Measurements from ENCODE around the gene MAST4.

Gene MAST4

DNA sequence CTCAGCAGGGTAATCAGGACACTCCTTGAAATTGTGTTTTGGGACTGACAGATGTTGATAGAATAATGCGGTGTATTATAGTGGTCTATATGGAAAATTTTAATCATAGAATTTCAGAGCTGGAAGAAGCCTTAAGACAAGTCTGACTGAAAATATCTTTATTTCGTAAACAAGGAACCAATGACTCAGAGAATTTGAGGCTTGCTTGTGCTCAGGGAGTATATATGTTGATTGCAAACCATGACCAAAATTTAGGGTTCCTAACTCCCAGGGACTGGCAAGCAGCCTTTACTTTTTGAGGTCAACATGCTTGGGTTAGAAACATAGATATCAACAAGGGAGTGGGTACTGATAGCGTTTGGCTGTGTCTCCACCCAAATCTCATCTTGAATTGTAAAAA is 313.2 kb downstream of the MAST4 start:
- DNase-seq (ENCODE audit: low spot score): no peak

DNA sequence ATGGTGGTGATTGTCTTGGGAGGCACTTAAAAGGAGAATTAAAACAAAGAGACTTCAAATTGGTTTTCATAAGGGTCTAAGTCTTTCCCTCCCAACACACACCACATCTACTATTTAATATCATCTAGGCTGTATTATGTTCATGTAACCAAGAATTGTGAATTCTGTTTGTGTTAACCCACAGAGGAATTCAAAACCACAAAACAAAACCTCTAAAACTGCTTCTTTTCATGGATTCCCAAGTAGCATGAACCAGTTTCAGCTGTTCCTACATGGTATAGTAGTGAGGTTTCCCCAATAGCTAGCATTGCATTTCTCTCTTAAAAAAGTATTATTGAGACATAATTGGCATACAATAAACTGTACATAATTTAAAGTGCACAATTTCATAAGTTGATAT is 316.6 kb downstream of the MAST4 start:
- no peak for DNase-seq (ENCODE audit: low spot score)

DNA sequence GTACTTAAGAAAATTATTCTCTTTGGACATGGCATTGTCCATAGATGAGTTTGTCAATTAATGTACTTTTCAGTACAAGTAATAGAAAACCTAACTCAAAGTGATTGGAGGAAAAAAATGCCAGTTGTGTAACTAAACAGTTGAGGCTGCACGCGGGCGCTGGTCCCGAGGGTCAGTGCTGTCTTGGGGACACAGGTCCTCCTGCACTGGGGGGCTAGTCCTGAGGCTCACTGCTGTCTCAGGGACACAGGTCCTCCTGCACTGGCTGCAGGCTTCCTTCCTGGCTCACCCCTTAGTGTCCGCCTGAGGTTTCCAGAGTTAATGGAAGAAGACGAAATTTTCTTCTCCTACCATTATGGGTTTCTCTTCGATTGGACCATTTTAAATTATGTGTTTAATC is 319.3 kb downstream of the MAST4 start:
- DNase-seq (ENCODE audit: low spot score): no peak

DNA sequence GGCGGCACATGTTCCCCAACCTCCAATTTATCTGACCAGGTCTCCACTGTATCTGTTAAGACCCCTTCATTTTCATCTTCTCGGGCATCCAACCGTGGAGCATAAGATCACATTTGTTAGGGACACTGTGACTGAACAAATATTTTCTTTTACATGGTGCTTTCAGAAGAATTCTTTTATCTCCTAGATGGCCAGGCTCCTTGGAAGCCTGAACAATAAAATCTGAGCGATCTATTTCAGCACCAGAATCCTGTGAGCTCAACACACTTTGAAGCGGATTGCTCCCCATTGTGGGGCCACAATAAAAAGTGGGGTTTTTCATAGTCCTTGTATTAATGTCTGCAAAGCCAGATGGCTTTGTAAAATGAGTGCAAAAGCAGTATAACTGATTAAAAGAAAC is 326.7 kb downstream of the MAST4 start:
- DNase-seq (ENCODE audit: low spot score): no peak

DNA sequence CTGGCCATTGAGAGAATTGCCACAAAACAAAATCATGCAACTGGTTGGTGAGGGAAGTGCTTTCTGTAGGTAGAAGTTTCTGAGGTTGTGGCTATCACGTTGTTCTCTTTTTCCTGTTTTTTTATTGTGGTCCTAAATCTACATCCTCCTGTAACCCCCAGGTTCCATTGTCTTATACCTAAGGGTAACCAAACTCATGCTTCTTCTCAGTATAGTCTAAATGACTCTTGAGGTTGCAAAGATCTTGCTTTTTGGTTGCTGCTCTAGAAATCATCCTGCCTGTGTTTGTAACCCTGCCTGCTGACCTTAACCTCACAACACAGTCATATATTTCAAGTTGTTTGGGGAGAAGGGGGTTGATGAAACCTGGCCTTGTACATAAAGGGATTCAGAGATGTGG is 327.3 kb downstream of the MAST4 start:
- no peak for DNase-seq (ENCODE audit: low spot score)

DNA sequence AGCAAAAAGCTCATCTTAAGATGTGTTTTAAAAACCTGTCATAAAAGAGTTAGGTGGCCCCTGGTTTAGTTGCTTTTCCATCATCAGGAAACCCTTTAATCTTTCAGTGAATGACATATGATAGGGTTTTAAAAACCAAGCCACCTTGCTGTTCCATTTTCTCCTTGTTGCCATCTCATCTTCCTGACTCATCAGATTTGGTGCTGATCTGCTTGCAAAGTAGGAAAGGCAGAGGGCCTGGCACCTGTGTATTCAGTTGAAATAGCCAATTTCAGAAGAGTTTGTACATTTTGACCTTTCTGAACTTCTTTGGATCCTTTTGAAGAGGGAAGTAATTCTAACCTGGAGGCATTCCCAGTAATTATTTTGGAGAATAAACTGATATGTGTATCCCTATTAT is 327.7 kb downstream of the MAST4 start:
- DNase-seq (ENCODE audit: low spot score): no peak

DNA sequence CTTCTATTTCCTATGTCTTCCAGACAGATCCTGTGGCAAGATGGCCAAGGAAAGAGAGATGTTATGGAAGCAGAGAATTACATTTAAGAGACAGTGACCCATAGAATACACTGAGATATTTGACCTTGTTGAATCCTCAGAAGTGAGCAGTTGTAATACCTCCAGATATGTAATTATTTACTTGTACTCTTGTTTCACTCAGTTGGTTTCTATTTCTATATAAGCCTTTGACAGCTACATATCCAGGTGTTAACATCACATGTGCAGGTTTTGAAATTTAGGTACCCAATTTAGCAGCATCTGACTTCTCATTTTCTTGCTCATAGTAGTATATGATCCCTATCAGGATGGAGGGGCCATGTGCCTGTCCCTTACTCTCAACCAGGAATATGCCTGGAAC is 330.9 kb downstream of the MAST4 start:
- DNase-seq (ENCODE audit: low spot score): no peak

DNA sequence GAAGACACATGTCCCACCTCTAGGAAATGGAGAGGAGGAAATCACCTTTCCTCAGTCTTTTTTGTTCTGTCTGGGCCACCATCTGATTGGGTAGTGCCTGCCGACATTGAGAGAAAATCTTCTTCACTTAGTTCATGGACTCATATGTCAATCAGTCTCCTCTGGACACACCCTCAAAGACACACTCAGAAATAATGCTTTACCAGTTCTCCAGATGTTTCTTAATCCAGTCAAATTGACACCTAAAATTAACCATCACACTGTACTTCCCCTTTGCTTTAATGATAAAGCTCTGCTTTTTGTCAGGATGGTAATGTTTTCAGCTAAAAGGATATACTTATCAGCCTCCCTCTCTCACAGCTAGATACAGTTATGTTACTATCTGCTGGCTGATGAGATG is 333.1 kb downstream of the MAST4 start:
- DNase-seq (ENCODE audit: low spot score): no peak

DNA sequence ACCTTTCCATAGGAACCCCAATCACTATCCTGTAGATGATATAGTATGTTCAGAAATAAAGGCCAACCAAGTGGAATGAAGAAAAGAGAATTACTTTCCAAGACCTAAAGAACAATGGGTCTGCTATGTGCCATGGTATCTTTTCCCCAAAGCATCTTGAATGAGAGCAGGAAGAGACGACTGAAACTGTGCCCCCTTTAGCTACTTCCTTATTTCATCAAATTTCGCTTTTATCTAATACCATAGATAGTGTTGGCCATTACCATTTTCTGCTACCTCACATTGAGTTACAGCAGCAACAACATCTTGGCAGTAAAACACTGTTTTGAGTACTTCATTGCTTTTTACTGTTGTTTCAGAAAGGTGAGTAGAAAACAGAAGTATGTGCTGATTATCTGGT is 333.8 kb downstream of the MAST4 start:
- no peak for DNase-seq (ENCODE audit: low spot score)

DNA sequence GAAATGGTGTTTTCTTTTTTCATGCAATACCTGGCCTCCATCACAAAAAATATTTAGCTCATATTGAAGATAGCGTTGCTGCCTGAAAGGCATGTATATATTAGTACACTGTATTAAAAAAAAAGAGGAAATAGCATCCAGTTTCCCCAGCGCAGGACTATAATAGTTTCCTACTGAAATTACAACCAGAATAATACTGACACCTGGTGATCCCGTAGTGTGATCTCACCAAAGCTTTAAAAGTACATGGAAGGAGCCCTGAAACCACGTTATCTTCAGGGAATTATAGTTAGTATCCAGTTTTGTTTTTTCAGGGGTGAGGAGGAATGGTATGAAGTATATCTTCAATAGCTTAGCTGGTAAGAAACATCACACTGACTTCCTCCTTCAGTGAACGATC is 335.5 kb downstream of the MAST4 start:
- DNase-seq (ENCODE audit: low spot score): no peak

DNA sequence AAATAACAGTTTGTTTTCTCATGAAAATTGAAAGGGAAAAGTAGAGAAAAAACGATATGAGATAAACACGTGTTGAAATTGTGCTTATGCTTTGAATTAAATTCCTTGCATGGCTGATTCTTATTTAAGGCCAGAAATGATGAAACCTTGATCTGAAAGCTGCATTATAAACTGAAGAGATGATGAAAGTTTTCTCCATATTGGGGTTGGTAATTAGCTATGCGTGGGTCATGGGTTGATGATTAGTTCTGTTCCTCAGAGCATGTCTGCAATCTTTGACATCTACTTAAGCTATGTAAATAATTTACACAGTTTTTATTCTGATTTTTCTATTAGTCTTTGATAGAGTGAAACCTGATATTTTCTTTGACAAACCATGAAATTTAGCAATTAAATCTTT is 336.3 kb downstream of the MAST4 start:
- DNase-seq (ENCODE audit: low spot score): no peak

DNA sequence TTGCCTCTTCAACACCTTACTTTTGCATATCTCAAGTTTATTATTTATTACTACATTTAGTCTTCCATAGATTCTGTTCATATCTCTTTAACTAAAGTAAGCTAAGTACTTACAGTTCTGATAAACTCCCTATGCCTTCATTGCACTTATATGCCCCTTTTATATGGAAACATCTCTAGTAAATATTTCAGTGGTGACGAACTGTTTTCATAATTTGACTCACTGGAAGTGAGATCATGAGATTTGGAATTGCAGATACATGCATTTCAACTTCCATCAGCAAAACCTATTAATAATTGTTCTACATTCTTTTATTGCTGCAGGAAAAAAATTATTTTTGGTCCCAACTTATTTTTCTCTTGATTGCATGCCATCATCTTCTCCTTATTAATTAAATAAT is 336.9 kb downstream of the MAST4 start:
- DNase-seq (ENCODE audit: low spot score): no peak

DNA sequence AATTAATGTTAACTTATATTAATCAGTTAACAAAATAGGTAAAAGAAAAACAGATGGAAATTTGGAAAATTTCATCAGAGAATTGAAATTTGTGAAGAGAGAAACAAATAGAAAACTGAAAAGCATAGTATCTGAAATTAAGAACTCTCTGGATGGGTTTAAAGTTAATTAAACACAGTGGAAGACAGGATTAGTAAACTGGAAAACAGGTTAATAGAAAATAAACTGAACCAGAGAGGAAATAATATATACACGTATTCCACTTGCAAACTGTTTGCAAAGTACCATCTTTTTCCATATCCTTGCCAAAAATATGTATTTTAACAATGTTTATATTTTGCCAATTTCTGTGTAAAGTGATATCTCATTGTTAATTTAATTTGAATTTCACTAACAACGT is 342.9 kb downstream of the MAST4 start:
- DNase-seq (ENCODE audit: low spot score): no peak

DNA sequence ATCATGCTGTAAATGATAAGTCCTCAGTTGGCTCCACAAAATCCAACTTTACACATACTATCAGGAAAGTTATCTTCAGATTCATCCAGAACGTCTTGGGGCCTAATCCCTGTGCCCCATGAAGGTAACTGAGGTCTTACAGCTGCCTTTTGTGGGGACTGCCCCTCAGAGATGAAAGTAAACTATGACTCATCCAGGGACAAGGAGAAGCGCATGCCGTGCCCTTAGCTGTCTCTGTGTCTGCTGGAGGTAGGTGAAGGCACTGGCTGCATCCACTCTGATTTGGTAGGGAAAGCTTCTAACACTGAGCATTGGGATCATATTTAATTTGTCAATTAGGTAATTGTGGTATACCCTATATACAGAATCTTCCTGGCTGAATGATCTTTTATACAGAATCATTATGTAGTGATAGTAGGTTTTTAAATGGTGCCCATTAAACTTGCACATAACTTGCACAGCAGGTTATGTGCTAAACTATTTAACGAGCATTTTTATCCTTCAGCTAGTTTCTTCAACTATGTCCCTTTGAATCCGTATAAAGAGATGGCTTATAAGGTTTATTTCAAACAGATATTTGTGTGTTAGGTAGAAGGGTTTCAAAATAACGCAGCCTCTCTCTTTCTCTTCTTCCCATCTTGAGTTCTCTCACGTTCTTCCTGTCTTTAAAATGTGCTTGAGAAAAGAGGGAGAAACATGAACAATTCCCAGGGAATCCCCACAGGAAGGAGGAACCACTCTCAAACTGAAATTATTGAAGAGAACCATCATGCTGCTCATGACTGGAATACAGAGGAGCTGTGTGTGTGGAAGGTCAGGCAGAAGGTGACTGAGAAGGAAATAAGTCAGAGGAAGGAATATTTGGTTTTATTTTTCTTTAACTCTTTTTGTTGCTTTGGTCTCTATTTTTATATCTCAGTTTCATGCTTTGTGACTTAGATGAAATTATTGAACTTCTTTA is 349.5 kb downstream of the MAST4 start:
- no peak for DNase-seq (ENCODE audit: low spot score)

DNA sequence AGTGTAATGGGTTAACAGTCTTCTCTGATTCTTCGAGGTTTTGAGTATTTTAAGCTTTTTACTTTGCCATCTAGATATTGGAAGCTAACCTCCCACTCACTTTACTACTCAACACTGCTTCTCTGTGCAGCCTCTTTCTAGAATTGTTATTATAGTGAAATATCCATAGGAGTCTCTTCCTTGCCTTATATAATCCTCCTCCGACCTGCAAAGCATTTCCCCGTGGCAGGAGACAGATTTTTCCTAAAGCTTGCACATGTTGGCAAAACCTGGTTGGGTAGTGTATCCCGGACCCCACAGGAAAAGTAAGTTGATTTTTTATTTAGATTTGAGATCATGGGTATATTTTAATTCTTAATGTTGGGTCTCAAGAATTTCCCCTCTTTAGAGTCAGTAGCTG is 351.3 kb downstream of the MAST4 start:
- no peak for DNase-seq (ENCODE audit: low spot score)

DNA sequence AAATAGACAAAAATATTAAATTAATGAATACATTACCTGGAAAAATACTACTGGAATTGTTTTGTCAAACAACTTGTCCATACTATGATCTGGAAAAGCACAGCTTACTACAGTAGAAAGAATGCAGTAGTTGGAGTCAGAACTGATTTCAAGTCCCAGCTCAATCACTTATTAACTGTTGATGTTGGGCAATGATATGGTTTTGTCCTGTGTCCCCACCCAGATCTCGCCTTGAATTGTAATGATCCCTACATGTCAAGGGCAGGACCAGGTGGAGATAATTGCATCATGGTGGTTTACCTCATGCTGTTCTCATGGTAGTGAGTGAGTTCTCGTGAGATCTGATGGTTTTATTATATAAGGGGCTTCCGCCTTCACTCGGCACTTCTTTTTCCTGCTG is 352.9 kb downstream of the MAST4 start:
- DNase-seq (ENCODE audit: low spot score): no peak

DNA sequence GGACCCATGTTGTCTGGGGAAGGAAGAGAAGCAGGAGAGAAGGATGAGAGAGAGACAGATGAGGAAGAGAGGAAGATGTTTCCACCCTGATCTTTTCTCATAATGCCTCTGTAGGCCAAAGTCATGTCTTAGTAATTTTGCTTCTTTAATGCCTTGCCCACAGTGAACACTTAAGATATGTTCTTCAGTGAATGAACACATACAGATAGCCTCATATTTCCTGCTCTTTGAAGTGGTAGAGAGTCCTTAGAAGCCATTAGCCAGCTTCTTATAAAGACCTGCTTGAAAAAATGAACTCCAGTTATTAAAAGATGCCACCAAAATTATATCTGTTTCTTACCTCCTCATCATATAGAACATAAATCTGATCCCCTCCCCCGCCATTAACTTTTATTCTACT is 356.0 kb downstream of the MAST4 start:
- no peak for DNase-seq (ENCODE audit: low spot score)

DNA sequence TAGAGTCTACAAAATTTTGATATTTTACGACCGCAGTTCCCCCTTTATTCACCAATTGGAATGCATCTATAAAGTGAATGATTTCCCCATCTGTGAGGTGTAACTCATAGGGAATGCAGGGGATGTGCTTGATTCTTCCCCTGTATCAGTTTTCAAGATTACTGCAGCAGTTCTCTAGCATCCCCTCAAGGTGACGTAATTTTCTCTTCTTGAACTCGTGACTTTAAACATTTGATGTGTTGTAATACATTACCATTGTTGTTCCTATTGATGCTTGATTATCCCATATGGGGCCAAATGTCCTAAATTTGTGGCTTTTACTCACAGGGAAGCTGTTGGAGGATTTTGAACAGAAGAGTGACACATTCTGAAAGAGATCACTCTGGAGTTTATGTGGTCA is 360.2 kb downstream of the MAST4 start:
- DNase-seq (ENCODE audit: low spot score): no peak

DNA sequence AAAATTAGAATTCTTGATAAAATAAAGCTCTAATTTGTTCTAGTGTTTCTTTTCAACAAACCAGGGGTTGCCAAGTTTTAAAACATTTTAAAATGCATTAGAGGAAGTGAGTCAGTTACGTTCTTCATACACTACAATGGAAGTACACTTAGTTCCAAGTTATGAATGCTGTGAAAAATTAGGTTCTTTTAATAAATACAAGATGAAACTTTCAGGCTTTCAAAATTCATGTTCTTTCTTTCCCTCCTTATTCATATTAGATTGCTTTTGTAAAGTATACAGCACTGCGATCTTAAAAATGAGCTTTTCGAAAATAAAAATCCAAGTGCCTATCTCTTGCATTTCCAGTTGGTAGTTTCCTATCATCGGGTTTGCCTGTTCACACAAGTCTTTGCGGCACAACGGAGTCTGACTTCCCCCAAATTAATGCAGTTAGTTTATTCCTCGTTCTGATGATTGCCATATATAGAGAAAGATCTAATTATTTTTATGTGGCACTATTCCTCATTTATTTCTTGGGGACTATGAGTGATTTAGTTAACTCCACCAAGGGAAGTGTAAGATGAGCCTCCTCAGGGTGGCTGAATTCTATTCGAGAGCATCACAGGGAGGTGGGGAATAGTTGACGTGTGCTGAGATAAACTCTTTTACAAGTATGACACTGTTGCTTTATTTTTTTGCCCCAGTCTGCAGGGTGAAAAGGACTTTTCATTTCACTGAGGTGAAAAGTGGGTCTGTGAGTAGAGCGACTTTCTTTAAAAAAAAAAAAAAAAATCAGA is 362.2 kb downstream of the MAST4 start:
- DNase-seq (ENCODE audit: low spot score): no peak

DNA sequence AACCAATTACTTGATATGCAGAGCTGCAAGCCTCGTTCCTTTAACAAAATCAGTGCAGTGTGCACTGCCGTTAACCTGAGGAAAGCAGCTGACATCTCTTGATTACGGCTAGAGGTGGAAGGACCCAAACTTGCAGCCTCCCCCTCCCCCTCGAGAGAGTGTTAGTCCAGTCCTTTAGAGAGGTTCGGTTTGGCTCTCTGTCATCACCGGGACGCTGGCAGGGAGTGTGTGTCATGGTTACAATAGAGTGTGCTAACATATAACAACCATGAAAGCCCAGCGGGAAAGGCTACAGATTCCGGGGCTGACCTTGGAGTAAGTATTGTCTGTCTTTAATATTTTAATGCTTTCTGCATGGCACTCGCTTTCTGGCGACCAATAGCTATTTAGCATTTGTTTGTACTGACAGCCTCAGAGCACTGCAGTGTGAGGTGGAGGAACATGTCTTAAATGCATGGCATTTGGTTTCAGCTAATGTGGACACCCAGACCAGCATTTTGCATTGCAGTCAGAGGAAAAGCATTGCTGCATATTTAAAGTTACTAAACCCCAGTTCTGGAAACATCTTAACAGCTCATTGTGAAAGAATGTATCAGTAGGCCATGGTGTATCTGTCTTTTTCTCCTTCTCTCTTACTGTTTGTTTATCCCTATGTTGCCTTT is 362.9 kb downstream of the MAST4 start:
- no peak for DNase-seq (ENCODE audit: low spot score)

DNA sequence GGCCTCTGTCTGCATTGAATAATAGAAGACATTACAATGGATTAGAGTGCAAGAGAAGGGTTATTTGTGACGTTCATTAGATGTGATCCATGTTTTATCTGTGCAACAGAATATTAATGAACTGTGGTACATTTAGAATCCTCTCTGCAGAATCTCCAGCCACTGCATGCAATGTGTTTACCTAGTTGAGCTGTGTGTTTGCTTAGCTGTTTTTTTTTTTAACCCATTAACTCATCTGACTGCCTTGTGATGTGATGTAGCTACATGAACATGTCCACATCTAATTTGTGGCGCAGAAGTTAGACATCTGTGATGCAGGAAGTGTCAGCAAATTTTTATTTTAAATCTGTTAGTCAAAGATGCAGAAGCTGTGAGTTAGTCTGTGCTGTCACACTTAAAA is 363.5 kb downstream of the MAST4 start:
- DNase-seq (ENCODE audit: low spot score): no peak

DNA sequence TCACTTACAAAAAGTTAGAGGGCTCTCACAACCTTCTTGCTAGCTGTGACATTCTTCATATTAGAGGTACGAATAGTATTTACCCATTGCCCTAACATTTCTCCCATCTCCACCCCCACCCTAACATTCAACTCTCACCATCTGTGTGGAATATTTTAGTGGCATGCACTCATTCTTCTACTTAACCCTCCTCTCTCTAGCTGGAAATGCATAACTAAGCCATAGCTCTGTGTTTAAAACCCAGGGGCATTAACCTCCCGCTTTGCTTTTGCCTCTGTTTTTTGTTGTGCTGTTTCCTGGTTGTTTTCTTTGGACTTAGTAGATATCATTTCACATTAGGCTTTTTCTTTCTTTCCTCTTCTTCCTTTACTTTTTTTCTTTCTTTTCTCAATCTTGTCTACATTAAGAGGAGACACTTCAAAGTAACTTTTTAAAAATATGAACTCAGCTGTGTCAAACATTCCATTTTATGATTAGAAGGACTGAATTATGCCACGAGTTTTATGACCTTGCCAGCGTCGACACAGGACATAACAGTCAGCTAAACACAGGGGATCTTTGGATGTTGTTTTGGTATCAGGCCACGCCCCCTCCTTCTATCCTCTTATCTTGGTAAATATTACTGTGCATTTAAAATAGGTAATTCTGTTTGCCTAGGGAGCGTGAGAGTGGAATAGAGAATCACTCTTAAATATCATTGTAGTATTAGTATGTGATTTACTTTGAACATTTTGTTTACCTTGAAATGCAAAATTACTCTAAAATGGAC is 364.4 kb downstream of the MAST4 start:
- no peak for DNase-seq (ENCODE audit: low spot score)
